HG03354 (cell line): Measurements from ENCODE around the gene RPS6KB1.
"Not testable (repeated sequence)": the region's sequence is repeated elsewhere in the genome, so short reads cannot be mapped to it uniquely, and the experiment has no call there.

ENCODE experiments used
- ATAC-seq: cut with Tn5 transposase; IDR thresholded peaks from one replicate; pipeline ENCODE4 v1.9.1; 2021; ENCODE audit warnings: mild to moderate bottlenecking; ENCODE audit not compliant: unreplicated experiment, poor library complexity, severe bottlenecking

Gene RPS6KB1

GRCh38 chr17:59863616-59864015 is 29.3 kb upstream of the RPS6KB1 start:
- no peak for ATAC-seq

- no peak for ATAC-seq
These were observed 23.0 kb upstream of the RPS6KB1 start for GRCh38 chr17:59869941-59870218.

- ATAC-seq: no peak
These were observed 22.4 kb upstream of the RPS6KB1 start for GRCh38 chr17:59870482-59870881.

GRCh38 chr17:59872351-59872750 is 20.6 kb upstream of the RPS6KB1 start:
- no peak for ATAC-seq

- not testable (repeated sequence) for ATAC-seq
These were observed 19.5 kb upstream of the RPS6KB1 start for GRCh38 chr17:59873414-59873813.

- no peak for ATAC-seq
These were observed 18.5 kb upstream of the RPS6KB1 start for GRCh38 chr17:59874376-59874775.

- ATAC-seq: no peak
These were observed 16.8 kb upstream of the RPS6KB1 start for GRCh38 chr17:59876107-59876506.

GRCh38 chr17:59877965-59878364 is 15.0 kb upstream of the RPS6KB1 start:
- ATAC-seq: no peak

- no peak for ATAC-seq
These were observed 14.3 kb upstream of the RPS6KB1 start for GRCh38 chr17:59878624-59879023.

GRCh38 chr17:59884861-59885260 is 8.1 kb upstream of the RPS6KB1 start:
- ATAC-seq: no peak

- ATAC-seq: no peak
These were observed 4.7 kb upstream of the RPS6KB1 start for GRCh38 chr17:59888145-59888750.

GRCh38 chr17:59890720-59891119 is 2.2 kb upstream of the RPS6KB1 start:
- no peak for ATAC-seq

GRCh38 chr17:59892251-59892923 is 534 bp upstream of the RPS6KB1 start:
- peak; percentile 57 for ATAC-seq

- peak; percentile 8 for ATAC-seq
These were observed 767 bp downstream of the RPS6KB1 start for GRCh38 chr17:59893676-59894100.

GRCh38 chr17:59897090-59897489 is 4.2 kb downstream of the RPS6KB1 start:
- ATAC-seq: no peak

- ATAC-seq: no peak
These were observed 6.2 kb downstream of the RPS6KB1 start for GRCh38 chr17:59899099-59899498.

- no peak for ATAC-seq
These were observed 8.7 kb downstream of the RPS6KB1 start for GRCh38 chr17:59901604-59902003.

GRCh38 chr17:59903455-59903854 is 10.5 kb downstream of the RPS6KB1 start:
- no peak for ATAC-seq

- no peak for ATAC-seq
These were observed 14.5 kb downstream of the RPS6KB1 start for GRCh38 chr17:59907467-59907866.

GRCh38 chr17:59914274-59914854 is 21.4 kb downstream of the RPS6KB1 start:
- no peak for ATAC-seq

- no peak for ATAC-seq
These were observed 23.5 kb downstream of the RPS6KB1 start for GRCh38 chr17:59916446-59916845.
